GM19099 (cell line): Measurements from ENCODE around the gene NDUFA5.

ENCODE experiments used
- POLR2A ChIP-seq: IDR thresholded peaks from 3 replicates; pipeline ENCODE4 v1.6.1; 2011; ENCODE audit warnings: low read depth; ENCODE audit not compliant: insufficient read length; ENCODE audit errors: extremely low read depth

Gene NDUFA5

DNA sequence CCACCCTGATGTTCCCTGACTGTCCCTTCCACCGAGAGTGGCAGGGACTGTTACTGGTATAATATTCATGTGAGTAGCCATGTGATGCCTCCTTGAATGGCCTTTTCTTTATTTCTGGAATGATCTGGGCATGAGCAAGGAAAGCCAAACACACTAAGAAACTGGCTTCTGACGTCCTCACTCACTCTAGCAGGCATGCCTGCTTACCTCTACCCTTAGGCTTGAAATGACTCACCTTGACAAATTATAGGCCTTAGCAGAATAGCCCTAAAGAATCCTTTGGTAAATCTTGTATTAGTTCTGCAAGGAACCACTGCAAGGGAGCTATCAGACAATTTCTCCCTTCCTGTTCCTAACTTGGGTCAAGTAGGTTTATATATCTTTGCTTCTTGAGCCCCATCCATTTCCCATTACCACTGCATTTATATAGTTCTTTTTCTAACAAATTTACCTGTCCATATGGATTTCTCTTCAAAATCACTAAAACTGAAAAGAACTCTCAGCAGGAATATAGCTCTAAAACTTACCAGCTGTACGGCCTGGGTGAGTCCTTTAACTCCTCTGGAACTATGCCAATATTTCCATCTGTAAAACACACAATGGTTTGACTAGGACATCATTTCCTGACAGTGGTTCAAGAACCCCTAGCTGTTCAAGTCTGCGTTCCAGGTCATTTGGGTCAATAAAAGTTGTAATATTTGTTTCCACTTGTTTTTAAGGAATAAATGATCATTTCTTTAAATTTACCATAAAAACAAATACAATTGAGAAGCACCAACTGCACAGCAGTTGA is 13.0 kb upstream of the NDUFA5 start:
- no peak for TF ChIP-seq POLR2A

DNA sequence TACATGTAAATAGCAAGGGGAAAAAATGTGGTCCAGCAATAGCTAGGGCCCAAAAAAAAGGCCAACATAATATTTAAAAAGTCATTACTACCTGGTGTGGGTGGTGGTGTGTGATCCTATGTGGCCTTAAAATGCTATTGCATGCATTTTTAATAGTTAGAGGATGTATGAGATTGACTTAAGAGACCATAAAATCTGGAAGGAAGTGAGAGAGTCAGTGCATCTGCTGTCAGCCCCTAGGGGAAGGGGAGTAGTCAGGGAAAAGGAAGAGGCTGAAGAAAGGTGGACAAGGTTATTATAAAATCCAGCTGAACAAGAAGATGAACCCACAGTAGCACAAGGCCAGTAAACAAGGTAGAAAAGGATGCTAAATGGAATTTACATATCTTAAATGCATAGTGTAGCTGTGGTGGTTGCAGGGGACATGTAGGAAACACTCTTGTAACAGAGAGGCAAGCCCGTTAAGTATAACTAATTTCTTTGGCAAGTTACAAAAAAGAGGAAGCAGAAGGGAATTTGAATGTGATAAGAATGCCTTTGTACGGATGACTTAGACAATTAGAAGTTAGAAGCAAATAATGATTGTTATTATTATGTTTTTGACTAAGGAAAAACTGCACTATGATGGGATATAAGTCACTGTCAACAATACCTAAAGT is 11.9 kb upstream of the NDUFA5 start:
- no peak for TF ChIP-seq POLR2A

DNA sequence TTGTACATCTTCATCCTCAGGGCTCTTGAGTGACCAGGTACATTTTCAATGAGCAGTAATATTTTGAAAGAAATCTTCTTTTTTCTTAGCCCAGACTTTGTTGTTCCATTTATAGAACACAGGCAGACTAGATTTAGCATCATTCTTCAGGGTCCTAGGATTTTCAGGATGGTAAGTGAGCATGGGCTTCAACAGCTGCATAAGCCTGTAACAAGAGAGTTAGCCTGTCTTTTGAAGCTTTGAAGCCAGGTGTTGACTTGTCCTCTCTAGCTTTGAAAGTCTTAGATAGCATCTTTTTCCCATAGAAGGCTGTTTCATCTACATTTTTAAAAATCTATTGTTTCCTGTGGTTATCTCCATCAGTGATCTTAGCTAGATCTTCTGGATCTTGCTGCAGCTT is 4.5 kb upstream of the NDUFA5 start:
- TF ChIP-seq POLR2A: no peak

DNA sequence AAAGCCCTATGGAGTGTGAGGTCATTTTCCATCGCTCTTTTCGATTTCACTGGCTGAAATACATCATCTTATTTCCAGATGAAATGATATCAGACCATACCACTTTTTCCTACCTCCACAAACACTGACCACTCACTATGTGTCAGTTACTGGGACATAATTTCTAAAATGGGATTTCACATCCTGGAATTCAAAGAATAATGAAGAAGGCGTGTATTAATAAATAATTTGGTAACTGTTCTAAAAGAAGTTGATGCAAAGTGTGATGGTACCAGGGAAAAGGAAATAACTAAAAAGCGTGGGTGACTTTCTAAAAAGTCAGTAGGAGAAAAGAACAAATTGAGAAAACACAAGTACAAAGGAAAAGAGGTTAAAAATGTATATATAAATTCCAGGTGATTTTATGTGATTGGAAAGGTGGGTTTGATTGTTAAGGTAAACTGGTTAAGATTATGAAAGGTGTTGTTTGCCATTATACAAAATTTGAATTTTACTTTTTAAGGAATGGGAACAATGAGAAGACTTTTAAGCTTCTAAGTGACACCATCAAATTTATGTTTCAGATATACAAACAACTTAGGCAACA is 764 bp upstream of the NDUFA5 start:
- TF ChIP-seq POLR2A: no peak

DNA sequence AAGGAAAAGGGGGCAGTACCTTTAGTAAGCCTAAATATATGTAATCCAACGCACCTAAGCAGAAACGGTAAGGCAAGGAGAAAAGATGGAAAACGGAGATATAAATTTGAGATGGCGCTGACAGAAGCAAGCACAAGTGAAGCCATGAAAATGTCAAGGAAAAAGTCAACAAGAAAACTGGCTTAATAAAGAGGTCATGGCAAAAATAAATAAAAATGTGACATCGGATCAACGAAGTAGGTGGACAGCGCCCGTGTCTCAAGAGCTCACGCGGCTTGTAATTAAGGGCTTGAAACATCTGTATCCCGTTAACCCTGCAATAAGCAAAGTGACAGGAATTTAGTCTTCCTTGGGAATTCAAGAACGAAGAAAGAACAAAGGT is 611 bp downstream of the NDUFA5 start:
- no peak for TF ChIP-seq POLR2A

DNA sequence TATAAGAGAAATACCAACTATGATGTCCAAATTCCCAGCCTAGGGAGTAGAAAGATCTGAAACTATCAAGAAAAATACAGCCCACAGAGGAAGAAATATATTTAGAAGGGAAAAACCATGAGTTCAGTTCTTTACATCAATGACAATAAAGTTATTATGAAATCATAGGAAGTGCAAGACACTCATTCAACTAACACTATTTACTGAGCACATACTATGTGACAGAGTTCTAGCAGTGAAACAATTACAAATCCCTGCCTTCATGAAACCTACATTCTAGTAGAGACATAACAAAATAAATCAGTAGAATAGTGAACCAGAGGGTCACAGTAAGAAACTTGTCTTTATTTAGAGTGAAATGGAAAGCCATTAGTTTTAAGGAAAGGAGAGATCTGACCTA is 2.1 kb downstream of the NDUFA5 start:
- TF ChIP-seq POLR2A: no peak

DNA sequence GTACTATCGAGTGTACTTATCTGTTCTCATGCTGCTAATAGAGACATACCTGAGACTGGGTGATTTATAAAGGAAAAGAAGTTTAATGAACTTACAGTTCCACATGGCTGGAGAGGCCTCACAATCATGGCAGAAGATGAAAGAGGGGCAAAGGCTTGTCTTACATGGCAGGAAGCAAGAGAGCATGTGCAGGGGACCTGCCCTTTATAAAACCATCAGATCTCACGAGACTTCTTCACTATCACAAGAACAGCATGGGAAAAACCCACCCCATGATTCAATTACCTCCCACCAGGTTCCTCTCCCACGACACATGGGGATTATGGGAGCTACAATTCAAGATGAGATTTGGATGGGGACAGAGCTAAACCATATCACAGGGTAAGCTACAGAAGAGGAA is 4.5 kb downstream of the NDUFA5 start:
- no peak for TF ChIP-seq POLR2A

DNA sequence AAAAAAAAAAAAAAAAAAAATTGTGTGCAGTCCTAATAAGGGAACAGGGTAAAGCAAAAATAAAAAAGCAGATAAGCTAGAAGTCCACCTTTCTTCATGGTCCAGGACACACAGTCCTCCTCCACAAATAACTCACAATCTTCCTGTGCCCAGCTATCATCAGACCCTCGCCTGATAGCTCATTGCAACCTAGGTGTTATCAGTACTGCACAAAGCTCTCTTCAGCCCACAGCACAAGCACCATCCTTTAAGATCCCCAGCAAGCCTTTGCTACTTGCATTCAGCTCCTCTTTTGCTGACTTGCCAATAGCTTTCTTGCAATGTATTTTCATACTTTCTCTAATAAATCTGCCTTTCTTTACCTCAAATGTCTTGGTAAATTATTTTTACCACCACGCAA is 5.0 kb downstream of the NDUFA5 start:
- TF ChIP-seq POLR2A: no peak

DNA sequence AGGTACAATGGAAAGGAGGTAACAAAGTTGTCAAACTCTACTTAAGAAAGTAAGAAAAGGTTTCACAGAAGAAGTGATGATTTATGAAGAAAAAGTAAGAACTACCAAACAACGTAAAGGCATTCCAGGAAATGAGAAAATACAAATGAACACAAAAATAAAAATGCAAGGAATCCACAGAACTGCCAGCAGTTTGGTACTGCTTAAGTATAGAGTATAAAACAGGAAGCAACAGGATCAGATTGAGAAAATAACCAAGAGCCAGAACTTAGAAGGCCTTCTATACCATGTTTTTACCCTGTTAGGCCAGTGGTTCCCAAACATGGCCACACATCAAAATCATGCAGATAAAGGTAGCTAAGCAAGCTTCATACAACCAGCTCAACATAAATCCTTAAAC is 9.2 kb downstream of the NDUFA5 start:
- no peak for TF ChIP-seq POLR2A

DNA sequence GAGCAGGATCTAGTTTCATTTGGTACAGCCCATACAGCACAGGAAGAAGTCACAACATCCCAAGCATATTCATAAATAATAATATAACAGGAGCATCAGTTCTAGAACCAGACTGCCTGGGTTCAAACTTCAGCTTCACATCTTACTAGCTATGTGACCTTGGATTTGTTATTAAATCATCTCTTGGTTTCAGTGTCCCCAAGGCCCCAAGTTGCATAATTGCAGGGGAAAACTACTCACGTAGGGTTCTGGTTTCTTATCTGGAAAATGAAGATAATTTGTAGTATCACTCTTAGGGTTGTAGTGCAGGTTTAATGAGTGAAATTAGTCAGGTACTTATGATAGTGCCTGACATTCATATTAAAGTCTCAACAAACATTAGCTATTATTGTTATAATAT is 17.7 kb downstream of the NDUFA5 start:
- TF ChIP-seq POLR2A: no peak

DNA sequence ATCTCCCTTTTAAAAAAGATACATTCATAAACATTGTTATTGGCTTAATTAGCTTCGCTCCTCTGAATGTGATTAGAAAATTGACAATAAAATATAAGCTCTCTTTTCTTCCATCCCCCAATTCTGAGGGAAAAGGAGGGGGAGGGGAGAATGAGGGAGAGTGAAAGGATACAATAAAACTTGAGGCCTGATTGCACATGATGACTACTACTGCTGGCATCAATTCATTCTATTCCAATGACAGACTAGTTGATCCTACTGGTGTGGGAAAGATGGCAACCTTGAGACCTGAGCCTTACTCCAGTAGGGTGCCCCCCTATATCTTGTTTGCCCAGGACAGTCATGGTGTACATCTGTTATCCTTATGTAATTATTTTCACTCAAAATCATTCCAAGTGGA is 18.7 kb downstream of the NDUFA5 start:
- no peak for TF ChIP-seq POLR2A

DNA sequence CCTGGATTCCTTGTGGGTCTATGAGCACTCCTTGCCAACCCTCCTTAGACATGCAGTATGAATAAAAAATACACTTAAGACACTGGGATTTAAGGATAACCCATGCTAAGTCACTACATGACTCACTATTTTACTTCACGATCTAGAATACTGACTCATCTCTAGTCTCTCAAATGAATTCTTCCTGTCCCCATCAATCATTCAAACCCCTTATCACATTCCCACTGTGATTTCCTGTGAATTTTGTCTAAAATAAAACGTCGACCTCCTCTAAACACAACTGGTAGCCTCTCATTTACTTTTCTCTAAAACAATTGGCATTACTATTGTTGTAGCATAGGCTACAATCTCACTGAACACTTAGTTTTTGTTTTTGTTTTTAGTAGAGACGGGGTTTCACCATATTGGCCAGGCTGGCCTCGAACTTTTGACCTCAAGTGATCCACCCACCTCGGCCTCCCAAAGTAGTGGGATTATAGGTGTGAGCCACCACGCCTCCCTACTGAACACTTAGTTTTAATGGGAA is 19.4 kb downstream of the NDUFA5 start:
- TF ChIP-seq POLR2A: no peak

DNA sequence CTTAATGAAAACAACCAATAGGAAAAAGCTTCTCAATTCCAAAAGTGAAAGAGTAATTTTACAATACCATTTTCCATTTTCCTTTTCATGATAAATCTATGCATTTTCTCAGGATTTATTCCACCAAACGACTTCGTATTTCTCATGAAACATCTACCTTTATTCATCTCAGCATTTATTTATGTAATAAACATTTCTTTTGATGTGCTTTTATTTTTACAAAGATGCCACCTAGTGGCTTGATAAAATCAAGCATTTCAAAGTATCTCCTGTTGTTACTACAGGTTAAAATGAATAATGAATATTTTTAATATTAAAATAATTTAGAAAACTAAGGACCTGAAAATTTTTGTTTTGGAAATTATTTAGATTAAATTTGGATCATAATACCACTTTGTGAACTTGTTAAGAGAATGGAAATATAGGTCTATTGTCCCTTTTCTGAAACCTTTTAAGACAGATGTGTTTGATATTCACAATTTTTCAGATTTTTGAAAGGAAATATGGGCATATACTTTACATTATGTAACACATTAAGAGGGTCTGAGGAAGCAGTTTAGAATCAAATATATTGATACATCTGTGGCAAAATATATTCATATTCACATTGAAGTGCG is 20.5 kb downstream of the NDUFA5 start:
- no peak for TF ChIP-seq POLR2A

DNA sequence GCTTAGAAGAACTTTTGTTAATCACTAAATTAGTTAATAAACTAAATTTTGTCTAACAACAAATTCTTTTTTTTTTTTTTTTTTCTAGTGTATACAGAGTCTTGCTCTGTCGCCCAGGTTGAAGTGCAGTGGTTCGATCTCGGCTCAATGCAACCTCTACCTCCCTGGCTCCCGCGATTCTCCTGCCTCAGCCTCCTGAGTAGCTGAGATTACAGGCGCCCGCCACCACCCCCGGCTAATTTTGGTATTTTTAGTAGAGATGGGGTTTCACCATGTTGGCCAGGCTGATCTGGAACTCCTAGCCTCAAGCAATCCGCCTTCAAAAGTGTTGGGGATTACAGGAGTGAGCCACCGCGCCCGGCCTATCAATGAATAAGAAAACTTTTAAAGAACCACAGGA is 22.1 kb downstream of the NDUFA5 start:
- no peak for TF ChIP-seq POLR2A
